OCI-LY7 (cell line): ENCODE measurements around the gene CEP72.
"Not testable (repeated sequence)": the region's sequence is repeated elsewhere in the genome, so short reads cannot be mapped to it uniquely, and the experiment has no call there.

ENCODE experiments used
- EZH2phosphoT487 ChIP-seq: fragments of 200-600 bp; sonication (generic); IDR thresholded peaks from 2 replicates; pipeline ENCODE4 v1.6.1; 2018; ENCODE audit warnings: low read depth, borderline replicate concordance, mild to moderate bottlenecking, mixed run types, antibody characterized with exemption, low read length, moderate library complexity, mixed read lengths
- TF ChIP-seq, protein P1 (sequence below): fragments of 200-600 bp; sonication (generic); conservative IDR thresholded peaks from 2 replicates; pipeline ENCODE4 v1.5.1; 2014; ENCODE audit warnings: mild to moderate bottlenecking, antibody characterized with exemption, low read length, moderate library complexity, mixed read lengths

DNA sequence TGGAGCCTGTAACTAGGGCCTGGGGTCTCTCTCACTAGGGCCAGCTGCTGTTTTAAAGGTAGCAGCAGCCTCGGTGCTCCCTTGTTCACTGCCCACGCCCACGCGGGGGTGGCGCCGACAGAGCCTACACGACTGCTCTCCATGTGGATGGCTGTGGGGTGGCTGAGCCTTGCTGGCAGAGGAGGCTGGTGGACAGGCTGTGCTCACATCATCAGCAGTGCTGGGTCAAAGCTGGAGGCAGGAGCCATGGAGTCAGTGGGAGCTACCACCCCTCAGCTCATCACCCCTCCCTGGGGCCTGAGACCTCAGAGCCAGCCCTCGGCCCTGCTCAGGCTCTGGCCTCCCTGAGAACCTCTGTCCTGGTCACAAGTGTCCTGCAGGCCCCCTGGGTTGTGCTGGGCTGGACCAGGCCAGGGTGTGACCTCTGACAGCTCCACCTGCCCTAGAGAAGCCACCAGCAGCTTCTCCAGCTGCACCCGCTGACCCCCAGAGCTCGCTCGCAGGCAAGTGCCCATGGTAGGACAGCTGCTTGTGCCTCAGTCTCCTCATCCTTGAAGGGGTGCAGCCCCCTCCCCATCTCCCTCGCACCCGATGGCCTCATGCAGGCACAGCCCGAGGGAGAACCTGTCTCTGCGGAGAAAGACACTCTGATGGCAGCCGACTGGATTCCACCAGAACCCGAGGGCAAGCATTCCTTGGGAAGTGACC is 70.7 kb downstream of the CEP72 start:
- TF ChIP-seq, protein P1, sequence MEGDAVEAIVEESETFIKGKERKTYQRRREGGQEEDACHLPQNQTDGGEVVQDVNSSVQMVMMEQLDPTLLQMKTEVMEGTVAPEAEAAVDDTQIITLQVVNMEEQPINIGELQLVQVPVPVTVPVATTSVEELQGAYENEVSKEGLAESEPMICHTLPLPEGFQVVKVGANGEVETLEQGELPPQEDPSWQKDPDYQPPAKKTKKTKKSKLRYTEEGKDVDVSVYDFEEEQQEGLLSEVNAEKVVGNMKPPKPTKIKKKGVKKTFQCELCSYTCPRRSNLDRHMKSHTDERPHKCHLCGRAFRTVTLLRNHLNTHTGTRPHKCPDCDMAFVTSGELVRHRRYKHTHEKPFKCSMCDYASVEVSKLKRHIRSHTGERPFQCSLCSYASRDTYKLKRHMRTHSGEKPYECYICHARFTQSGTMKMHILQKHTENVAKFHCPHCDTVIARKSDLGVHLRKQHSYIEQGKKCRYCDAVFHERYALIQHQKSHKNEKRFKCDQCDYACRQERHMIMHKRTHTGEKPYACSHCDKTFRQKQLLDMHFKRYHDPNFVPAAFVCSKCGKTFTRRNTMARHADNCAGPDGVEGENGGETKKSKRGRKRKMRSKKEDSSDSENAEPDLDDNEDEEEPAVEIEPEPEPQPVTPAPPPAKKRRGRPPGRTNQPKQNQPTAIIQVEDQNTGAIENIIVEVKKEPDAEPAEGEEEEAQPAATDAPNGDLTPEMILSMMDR, result not testable (repeated sequence)
- TF ChIP-seq EZH2phosphoT487, result not testable (repeated sequence)
